ENCODE data around the gene SLC17A4.

GRCh38 chr6:25714765-25715164 lies 39.8 kb upstream of the SLC17A4 start:
- no peak for TF ChIP-seq CTCF (IDR thresholded peaks at IDR 0.05)
- TF ChIP-seq SIN3A (IDR thresholded peaks at IDR 0.05; ENCODE audit: borderline replicate concordance, insufficient read depth, low read depth, low read length) = no peak

Measured in Panc1 (cell line).